HCT116 (cell line): ENCODE results near the gene KIF5A.

Experiments
- EZH2 ChIP-seq: fragments of 200-600 bp; sonication (generic); IDR thresholded peaks from 2 replicates; pipeline ENCODE4 v1.6.1; 2017; ENCODE audit warnings: antibody characterized with exemption, mixed run types
- FOSL1 ChIP-seq: IDR thresholded peaks from 2 replicates; pipeline ENCODE4 v1.6.1; 2012; ENCODE audit warnings: low read depth
- POLR2A ChIP-seq: IDR thresholded peaks from 2 replicates; pipeline ENCODE4 v1.7.0; 2011; ENCODE audit warnings: borderline replicate concordance; ENCODE audit not compliant: insufficient read depth, insufficient read length; ENCODE audit errors: extremely low read depth
- POLR2AphosphoS5 ChIP-seq: IDR thresholded peaks from 2 replicates; pipeline ENCODE4 v1.6.1; 2011; ENCODE audit warnings: mild to moderate bottlenecking, low read depth, low read length, moderate library complexity
- SIN3A ChIP-seq: IDR thresholded peaks from 2 replicates; pipeline ENCODE4 v1.6.1; 2012; ENCODE audit warnings: low read depth
- TCF7L2 ChIP-seq: IDR thresholded peaks from 2 replicates; pipeline ENCODE4 v1.7.0; 2011; ENCODE audit warnings: borderline replicate concordance, inconsistent platforms; ENCODE audit not compliant: insufficient read depth, insufficient read length; ENCODE audit errors: extremely low read depth
- YY1 ChIP-seq: IDR thresholded peaks from 2 replicates; pipeline ENCODE4 v1.6.1; 2011; ENCODE audit warnings: low read length, low read depth, moderate library complexity, mild to moderate bottlenecking; ENCODE audit not compliant: insufficient replicate concordance; ENCODE audit errors: extremely low read depth
- ZNF274 ChIP-seq: fragments of 200-500 bp; sonication (Bioruptor generic); IDR thresholded peaks from 2 replicates; pipeline ENCODE4 v1.6.1; 2014; ENCODE audit warnings: mild to moderate bottlenecking, low read depth, low read length, inconsistent platforms
- TF ChIP-seq, protein P1 (sequence below), 3 experiments: fragments of 200-600 bp in 1 of 3; sonication (generic) in 1 of 3; IDR thresholded peaks in 2 of 3; conservative IDR thresholded peaks in 1 of 3; 2 replicates each; pipeline ENCODE4 v1.5.1; 2012 to 2017; ENCODE audit warnings: low read depth in 2 of 3, low read length in 2 of 3, antibody characterized with exemption in 1 of 3, borderline replicate concordance in 1 of 3, control low read depth in 1 of 3, mild to moderate bottlenecking in 1 of 3, mixed read lengths in 1 of 3, mixed run types in 1 of 3, moderate library complexity in 1 of 3; ENCODE audit not compliant: insufficient read depth in 1 of 3
- TF ChIP-seq, protein P2 (sequence below): IDR thresholded peaks from 2 replicates; pipeline ENCODE4 v1.6.1; 2012

- TF ChIP-seq, protein P1, sequence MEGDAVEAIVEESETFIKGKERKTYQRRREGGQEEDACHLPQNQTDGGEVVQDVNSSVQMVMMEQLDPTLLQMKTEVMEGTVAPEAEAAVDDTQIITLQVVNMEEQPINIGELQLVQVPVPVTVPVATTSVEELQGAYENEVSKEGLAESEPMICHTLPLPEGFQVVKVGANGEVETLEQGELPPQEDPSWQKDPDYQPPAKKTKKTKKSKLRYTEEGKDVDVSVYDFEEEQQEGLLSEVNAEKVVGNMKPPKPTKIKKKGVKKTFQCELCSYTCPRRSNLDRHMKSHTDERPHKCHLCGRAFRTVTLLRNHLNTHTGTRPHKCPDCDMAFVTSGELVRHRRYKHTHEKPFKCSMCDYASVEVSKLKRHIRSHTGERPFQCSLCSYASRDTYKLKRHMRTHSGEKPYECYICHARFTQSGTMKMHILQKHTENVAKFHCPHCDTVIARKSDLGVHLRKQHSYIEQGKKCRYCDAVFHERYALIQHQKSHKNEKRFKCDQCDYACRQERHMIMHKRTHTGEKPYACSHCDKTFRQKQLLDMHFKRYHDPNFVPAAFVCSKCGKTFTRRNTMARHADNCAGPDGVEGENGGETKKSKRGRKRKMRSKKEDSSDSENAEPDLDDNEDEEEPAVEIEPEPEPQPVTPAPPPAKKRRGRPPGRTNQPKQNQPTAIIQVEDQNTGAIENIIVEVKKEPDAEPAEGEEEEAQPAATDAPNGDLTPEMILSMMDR (IDR thresholded peaks at IDR 0.05 in 2 of 3, conservative IDR thresholded peaks at IDR 0.05 in 1 of 3; ENCODE audit: borderline replicate concordance in 1 of 3, insufficient read depth in 1 of 3, low read depth in 2 of 3, low read length in 2 of 3): no peak
- no peak for TF ChIP-seq POLR2A
- TF ChIP-seq POLR2AphosphoS5: no peak; the same call in 1 of the 2 replicates
- TF ChIP-seq ZNF274: no peak
- TF ChIP-seq, protein P2, sequence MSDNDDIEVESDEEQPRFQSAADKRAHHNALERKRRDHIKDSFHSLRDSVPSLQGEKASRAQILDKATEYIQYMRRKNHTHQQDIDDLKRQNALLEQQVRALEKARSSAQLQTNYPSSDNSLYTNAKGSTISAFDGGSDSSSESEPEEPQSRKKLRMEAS: no peak
- TF ChIP-seq YY1: no peak
- no peak for TF ChIP-seq TCF7L2
- no peak for TF ChIP-seq EZH2
- TF ChIP-seq SIN3A: no peak
- no peak for TF ChIP-seq FOSL1
Observed at GRCh38 chr12:57512665-57513064, 37.2 kb upstream of the KIF5A start.
